ENCODE results near the gene FRMD4B.

DNA sequence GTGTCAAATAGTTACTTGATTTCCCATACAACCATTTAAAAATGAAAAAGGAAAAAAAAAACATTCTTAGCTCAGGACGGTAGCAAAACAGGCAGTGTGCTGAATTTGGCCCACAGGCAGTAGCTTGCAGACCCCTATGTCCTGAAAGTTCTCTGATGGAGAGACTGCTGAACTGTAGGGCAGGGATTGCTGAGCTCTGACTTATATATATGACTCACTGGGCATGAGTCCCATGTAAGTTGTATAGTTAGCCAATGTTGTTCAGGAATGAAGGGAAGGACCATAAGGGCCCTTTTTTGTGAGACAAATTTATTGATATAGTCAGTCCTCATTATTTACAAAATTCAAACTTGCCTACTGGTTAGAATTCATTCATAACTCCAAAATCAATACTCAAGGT, 36.9 kb upstream of the FRMD4B start:
- TF ChIP-seq POLR2A (IDR thresholded peaks at IDR 0.05; ENCODE audit: low read length) (no peak), GATA1 (IDR thresholded peaks at IDR 0.05; ENCODE audit: low read depth, low read length) (no peak)

All from erythroblast (primary cell).